GM21390 (cell line): ENCODE data around the gene NFATC1.
A peak's percentile ranks its signal among the peaks of the same experiment; 100 is the strongest.

Experiments used
- ATAC-seq: cut with Tn5 transposase; IDR thresholded peaks from one replicate; pipeline ENCODE4 v1.9.1; 2021; ENCODE audit not compliant: unreplicated experiment

The NFATC1 gene

DNA sequence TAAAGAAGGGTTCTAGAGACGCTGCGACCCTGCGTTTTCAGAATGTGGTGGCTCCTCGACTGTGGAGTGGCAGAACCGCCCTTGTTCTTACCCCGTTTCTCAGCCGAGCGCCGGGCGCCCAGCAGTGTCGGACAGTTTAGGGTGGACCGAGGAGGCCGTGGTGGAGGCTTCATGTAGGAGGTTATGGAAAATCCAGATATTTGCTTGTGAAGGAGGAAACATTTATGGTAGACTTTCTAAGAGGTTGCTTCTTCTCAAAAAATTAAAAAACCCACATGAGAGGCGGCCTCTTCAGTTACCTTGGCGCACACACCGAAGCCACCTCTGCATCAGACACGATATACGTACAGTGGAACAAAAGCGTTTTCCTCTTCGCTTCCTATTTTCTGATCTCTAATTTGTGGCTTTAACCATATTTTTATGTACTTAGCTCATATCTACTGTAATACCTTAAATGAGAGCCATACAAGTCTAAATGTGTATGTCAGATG, 120.8 kb downstream of the NFATC1 start:
- no peak for ATAC-seq

- no peak for ATAC-seq
Measured at GRCh38 chr18:79517341-79517740, 121.6 kb downstream of the NFATC1 start.

DNA sequence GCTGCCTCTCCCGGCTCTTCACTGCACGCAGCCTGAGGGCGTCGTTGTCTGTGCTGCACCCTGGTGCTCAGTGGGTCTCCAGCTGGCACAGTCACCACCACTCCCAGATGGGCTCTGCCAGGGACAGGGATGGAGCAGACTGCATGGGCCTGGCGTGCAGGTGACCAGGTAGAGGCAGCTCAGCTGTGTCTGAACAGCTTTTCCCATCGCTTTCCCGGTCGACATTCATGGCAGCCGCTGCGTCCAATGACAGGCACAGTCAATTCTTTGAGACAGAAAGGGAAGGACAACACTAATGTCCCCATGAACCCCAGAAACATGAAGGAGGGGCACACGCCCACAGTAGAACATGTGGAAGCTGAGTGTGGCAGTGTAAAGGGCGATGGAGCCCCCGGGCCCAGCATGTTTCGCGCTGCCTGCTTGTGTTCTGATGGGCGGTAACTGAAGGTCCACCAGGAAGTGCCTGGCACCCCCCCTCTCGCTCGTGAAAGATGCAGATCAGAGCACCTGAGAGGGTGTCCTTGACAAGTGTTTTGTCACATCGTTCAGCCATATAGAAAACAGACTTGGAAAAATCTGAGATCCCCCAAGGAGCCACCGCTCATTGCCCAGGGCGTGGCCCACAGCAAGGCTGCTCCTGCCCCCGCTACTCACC, 122.4 kb downstream of the NFATC1 start:
- no peak for ATAC-seq

DNA sequence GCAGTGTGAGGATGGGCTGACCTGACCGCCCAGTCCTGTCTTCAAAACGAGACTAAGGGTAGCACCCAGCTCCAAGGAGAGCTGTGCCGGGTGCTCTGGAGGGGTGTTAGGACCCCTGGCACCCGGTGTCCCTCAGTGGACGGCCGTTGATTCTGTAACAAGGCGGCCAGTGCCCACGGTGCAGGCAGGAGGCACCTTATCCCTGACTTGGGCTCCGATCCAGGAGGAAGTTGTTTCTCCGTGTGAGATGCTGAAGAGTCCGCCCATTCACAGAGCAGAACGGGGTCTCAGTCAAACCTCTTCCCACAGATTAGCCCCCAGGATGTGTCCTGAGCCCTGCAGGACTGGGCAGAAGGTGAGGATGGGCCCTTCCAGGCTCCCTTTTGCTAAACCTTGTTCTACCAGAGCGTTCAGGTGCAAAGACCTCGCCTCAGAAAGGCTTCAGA, 123.0 kb downstream of the NFATC1 start:
- no peak for ATAC-seq

GRCh38 chr18:79519751-79520477, 124.2 kb downstream of the NFATC1 start:
- no peak for ATAC-seq

DNA sequence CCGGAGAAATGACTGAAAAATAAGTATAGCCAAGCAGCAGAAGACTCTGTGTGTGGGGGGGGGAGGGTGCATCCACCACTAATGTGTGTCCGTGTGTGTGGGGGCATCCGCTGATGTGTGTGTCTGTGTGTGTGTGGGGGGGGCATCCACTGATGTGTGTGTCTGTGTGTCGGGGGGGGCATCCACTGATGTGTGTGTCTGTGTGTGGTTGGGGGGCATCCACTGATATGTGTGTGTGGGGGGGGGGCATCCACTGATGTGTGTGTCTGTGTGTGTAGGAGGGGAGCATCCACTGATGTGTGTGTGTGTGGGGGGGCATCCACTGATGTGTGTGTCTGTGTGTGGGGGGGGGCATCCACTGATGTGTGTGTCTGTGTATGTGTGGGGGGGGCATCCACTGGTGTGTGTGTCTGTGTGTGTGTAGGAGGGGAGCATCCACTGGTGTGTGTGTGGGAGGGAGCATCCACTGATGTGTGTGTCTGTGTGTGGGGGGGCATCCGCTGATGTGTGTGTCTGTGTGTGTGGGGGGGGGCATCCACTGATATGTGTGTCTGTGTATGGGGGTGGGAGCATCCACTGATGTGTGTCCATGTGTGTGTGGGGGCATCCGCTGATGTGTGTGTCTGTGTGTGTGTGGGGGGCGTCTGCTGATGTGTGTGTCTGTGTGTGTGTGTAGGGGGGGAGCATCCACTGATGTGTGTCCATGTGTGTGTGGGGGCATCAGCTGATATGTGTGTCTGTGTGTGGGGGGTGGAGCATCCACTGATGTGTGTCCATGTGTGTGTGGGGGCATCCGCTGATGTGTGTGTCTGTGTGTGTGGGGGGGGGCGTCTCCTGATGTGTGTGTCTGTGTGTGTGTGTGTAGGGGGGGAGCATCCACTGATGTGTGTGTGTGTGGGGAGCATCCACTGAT, 125.0 kb downstream of the NFATC1 start:
- no peak for ATAC-seq

DNA sequence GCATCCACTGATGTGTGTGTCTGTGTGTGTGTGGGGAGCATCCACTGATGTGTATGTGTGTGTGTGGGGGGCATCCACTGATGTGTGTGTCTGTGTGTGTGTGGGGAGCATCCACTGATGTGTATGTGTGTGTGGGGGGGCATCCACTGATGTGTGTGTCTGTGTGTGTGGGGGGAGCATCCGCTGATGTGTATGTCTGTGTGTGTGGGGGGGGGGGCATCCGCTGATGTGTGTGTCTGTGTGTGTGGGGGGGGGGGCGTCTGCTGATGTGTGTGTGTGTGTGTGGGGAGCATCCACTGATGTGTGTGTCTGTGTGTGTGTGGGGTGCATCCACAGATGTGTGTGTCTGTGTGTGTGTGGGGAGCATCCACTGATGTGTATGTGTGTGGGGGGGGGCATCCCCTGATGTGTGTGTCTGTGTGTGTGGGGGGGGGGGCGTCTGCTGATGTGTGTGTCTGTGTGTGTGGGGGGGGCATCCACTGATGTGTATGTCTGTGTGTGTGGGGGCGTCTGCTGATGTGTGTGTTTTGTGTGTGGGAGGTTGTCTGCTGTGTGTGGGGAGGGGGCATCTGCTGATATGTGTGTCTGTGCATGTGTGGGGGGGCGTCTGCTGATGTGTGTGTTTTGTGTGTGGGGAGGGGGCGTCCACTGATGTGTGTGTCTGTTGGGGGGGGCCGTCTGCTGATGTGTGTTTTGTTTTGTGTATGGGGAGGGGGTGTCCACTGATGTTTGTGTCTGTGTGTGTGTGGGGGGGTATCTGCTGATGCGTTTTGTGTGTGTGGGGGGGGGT, 125.9 kb downstream of the NFATC1 start:
- ATAC-seq: no peak

DNA sequence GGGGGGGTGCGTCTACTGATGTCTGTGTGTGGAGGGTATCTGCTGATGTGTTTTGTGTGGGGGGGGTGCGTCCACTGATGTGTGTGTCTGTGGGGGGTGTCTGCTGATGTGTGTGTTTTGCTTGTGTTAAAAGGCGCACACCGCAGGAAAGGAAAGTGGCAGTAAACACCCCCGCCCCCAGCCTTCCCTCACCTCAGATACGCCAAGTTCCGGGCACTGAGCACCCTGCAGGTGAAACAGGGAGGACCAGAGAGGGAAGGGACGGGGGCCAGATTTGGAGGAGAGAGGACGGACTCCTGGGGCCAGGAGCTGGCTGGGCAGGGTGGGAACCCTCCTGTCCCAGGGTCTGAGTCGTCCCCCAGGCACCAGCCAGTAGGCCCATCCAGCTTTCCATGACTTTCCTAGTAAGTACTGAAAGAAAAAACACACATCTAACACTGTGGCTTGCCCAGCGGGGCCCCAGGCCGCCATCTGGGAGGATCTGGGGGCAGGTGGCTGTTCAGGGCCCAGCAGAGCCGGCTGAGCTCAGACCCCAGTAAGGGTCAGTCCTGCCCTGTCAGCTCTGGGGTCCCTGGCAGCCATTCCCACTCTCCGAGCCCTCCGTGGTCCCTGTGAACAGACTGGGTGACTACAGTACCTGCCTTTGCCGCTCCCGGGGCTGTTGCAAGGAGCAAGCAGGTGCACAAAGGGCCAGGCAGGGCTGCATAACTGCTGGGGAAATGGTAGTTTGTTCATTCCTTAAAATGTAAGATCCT, 126.9 kb downstream of the NFATC1 start:
- ATAC-seq: peak; percentile 18

DNA sequence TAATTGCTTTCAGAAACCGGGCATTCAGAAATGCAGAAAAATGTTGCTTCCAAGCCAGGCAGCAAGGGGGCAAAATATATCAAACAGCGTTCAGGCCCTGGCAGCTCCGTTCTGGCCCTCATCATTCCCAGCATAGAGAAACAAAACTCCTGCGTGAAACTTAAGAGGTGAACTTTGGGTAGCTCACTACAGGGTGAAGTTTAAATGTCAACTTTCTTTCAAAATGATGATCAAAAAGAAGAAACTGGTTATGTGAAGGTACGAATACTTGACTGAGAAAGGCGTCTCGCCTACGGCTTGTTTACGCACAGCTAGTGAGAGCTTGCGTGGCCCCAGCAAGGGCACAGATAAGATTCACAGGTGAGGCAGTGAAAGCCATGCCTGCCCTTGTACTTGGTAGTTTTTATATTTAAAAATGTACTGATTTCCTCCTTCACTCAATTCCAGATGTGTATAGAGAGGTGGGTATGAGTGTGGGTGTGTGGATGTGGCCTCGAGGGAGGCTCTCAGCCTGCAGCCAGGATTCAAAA, 127.5 kb downstream of the NFATC1 start:
- peak; percentile 54 for ATAC-seq

- peak; percentile 51 for ATAC-seq
Measured at GRCh38 chr18:79523736-79524180, 128.0 kb downstream of the NFATC1 start.

DNA sequence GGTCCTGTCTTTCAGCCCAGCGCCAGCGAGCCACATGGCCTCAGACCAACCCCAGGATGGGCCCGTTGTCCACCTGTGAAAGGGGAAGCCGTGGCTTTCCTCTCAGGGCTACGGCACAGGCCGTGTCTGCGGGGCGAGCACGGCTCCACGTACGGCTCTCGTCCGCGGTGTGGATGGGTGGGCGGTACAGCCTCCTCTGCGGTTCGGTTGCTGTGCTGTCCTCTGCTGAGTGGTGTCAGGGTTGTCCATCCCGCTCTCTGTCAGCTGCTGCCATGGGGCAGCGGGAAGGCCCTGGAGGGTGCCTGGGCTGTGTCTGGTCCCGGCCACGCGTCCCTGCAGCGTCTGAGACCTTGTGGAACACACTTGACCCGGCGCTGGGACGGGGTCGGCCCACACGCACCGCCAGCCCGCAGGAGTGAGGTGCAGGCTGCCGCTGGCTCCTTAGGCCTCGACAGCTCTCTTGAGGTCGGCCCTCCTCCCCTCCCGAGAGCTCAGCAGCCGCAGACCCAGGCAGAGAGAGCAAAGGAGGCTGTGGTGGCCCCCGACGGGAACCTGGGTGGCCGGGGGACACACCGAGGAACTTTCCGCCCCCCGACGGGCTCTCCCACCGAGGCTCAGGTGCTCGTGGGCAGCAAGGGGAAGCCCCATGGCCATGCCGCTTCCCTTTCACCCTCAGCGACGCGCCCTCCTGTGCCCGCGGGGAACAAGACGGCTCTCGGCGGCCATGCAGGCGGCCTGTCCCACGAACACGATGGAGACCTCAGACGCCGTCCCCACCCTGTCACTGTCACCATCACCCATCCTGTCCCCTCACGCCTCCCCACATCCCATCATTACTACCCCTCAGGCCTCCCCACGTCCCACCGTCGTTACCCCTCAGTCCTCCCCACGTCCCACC, 128.7 kb downstream of the NFATC1 start:
- peak; percentile 32 for ATAC-seq

GRCh38 chr18:79525556-79526467, 130.1 kb downstream of the NFATC1 start:
- no peak for ATAC-seq

DNA sequence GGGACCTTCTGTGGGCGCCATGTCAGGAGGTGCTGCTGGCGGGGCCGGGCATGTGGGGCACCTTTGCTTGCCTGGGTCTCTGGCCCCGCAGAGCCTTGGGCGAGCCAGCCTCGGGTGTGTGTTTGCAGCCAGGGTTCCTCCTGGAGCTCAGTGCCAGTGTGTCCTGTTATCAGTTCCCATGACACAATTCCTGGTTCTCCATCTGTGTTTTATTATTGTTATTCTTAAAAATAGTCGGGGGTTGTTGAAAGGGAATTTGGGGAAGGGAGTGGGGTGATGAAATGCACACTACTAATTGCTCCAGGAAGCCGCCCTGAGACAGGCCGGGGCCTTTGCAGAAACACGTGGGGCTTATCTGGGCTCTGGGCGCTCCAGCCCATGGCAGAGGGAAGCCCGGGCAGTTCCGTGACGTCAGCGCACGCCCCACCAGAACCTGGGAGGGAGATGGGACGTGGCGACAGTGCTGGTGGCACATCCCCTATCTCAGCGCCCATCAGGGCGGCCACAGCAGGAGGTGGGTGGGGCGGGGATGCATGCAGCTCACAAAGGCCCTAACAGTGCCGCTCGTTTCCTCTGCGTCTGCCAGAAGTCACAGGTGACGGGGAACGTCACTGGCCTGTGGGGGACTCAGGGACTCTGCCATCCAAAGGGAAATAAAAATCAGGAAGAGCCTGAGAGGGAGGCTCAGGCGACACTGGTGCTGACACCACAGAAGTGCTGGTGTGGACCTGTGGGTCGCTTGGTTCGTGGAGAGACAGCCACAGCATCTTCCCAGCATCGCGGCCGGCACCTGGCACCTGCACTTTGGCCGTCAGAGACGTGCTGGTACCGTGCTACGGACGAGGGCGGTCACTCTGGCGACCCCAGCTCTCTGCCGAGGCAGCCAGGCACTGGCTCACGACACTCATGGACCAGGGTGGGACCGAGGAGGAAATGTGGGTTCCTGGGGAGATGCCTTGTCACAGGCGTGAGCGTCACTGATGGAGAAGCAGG, 131.0 kb downstream of the NFATC1 start:
- ATAC-seq: no peak

DNA sequence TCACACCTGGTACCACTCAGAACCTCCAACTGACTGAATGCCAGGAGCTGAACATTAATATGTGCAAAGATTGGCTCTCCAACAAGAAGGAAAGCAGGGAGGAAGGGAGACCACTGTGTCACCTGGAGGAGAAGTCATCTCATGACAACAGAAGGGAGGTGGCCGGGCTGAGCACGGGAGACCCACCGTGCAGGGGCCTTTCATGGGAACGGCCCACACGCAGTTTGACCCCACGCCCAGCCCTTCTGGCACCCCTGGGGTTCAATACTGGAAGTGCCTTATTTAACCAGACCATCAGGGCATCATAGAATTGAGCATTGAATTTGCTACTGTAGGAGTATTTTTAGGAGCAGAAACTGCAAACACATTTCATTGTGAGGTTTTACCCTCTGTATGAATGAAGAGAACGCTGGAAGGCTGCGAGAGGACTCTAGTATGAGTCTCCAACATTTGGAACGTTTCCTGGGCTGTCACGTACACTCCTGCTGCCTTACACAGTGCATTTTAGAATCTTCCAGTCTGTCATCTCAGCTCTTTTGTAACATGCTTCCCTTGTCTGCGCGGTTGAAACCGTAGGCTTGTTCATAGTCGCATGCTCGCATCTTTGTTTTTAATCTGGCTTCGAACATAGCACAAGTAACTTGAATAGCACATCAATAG, 132.1 kb downstream of the NFATC1 start:
- no peak for ATAC-seq

DNA sequence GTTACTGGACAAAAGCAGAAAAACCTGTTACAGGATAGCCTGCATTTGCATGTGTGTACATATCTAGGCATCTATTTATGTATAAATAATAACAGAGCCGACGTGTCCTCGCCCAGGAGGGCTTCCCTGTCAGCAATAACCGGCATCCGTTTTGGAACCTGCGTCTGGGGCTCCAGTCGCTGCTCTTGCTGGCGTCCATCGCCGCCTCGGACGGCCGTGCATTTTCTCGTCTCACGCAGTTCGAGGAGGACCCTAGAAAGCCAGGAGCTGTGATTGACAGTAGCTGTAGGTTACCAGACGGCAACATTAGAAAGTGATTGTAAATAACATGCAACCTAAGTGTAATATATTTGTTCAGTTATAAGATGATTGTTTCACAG, 132.6 kb downstream of the NFATC1 start:
- ATAC-seq: no peak

GRCh38 chr18:79528846-79529245, 133.1 kb downstream of the NFATC1 start:
- no peak for ATAC-seq
